ENCODE measurements around the gene SNX14.

GRCh38 chr6:85569323-85569722 lies 24.3 kb downstream of the SNX14 start:
- TF ChIP-seq POLR2AphosphoS5 (IDR thresholded peaks at IDR 0.05; ENCODE audit: low read depth, low read length) (no peak), CBX8 (IDR thresholded peaks at IDR 0.05; ENCODE audit: borderline replicate concordance, low read depth, low read length) (no peak), POLR2A (IDR thresholded peaks at IDR 0.05; ENCODE audit: control extremely low read depth in 1 of 2, low read depth in 2 of 2, low read length in 2 of 2) (no peak), CHD2 (IDR thresholded peaks at IDR 0.05; ENCODE audit: low read length) (no peak)
- TF ChIP-seq, protein P1, sequence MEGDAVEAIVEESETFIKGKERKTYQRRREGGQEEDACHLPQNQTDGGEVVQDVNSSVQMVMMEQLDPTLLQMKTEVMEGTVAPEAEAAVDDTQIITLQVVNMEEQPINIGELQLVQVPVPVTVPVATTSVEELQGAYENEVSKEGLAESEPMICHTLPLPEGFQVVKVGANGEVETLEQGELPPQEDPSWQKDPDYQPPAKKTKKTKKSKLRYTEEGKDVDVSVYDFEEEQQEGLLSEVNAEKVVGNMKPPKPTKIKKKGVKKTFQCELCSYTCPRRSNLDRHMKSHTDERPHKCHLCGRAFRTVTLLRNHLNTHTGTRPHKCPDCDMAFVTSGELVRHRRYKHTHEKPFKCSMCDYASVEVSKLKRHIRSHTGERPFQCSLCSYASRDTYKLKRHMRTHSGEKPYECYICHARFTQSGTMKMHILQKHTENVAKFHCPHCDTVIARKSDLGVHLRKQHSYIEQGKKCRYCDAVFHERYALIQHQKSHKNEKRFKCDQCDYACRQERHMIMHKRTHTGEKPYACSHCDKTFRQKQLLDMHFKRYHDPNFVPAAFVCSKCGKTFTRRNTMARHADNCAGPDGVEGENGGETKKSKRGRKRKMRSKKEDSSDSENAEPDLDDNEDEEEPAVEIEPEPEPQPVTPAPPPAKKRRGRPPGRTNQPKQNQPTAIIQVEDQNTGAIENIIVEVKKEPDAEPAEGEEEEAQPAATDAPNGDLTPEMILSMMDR (IDR thresholded peaks at IDR 0.05; ENCODE audit: control extremely low read depth in 1 of 3, insufficient read depth in 1 of 3, low read depth in 1 of 3, low read length in 3 of 3): no peak

All from H1 (cell line).